ES-I3 (cell line): ENCODE data around the gene CLCC1.
"Not testable (repeated sequence)": the region's sequence is repeated elsewhere in the genome, so short reads cannot be mapped to it uniquely, and the experiment has no call there.

Experiments
- H3K36me3 ChIP-seq: 2 replicates; pipeline ENCODE4 v1.6.1; 2013; ENCODE audit warnings: mild to moderate bottlenecking, low read length, control low read depth, moderate library complexity; ENCODE audit not compliant: insufficient read depth
- H3K4me1 ChIP-seq: 2 replicates; pipeline ENCODE4 v1.6.1; 2013; ENCODE audit warnings: mild to moderate bottlenecking, control low read depth, low read length; ENCODE audit not compliant: insufficient read depth
- H3K9ac ChIP-seq: 2 replicates; pipeline ENCODE4 v1.6.1; 2013; ENCODE audit warnings: low read depth, mild to moderate bottlenecking, low read length, moderate library complexity
- H3K9me3 ChIP-seq: 2 replicates; pipeline ENCODE4 v1.6.1; 2013; ENCODE audit warnings: mild to moderate bottlenecking, low read length, moderate library complexity; ENCODE audit not compliant: control insufficient read depth, insufficient read depth

CLCC1 gene

GRCh38 chr1:108963052-108963686, at the start of gene CLCC1:
TSS of gene CLCC1 (minus strand) at chr1:108963484. CDS start at chr1:108950437, 13,047 bp downstream.
- Histone ChIP-seq H3K4me1 (no peaks in the 10 kb centered on the region), H3K36me3 (no peaks in the 10 kb centered on the region), H3K9me3 (no peaks in the 10 kb centered on the region), H3K9ac (peak within 1 kb of the TSS; percentile 98)

DNA sequence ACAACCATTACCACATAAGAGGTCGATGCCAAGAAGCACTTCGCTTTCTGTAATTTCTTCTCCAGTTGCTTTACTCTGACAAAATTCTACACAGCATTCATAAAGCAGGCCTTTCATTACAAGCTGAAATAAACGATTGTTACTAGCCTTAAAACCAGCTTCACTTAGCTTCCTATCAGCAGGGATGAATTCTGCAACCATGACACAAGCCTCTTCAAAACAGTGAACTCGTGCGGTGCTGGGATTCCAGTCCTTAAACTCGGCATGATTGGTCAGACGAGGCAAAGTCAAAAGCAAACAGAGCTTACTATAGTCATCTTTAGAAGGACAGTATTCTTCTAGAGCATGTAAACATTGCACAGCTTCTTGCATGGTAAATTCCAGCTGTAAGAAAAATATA, 48.1 kb upstream of the CLCC1 start:
- H3K9me3 ChIP-seq, result no peaks in the 10 kb centered on the region
- no peaks in the 10 kb centered on the region for H3K4me1 ChIP-seq
- no peak overlapping the region for H3K9ac ChIP-seq
- H3K36me3 ChIP-seq, result no peaks in the 10 kb centered on the region

- H3K4me1 ChIP-seq, H3K9ac ChIP-seq, H3K36me3 ChIP-seq, H3K9me3 ChIP-seq: not testable (repeated sequence)
These were observed 33.3 kb upstream of the CLCC1 start for GRCh38 chr1:108996622-108997021.

GRCh38 chr1:108983114-108983513, 19.8 kb upstream of the CLCC1 start:
- Histone ChIP-seq H3K4me1 (no peaks in the 10 kb centered on the region), H3K9ac (no peak overlapping the region), H3K36me3 (no peaks in the 10 kb centered on the region), H3K9me3 (no peaks in the 10 kb centered on the region)

DNA sequence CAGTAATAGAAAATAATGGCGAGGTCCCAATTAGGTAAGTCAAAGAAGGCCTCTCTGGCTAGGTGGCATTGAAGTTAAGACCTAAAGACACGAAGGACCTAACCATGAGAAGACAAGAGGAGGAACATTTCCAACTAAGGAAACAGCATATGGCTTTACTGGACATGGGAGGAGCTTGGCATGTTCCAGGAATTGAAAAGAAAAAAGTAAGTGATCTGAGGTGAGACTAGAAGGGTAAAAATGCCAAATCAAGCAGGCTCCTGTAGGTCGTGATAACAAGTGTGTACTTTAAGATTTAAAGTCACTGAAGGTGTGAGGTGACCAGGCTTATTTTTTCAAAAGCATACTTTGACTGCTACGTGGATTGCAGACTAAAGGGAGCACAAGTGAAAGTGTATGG, 13.4 kb upstream of the CLCC1 start:
- H3K9ac ChIP-seq, result no peak overlapping the region
- H3K4me1 ChIP-seq, result no peaks in the 10 kb centered on the region
- H3K36me3 ChIP-seq, result no peaks in the 10 kb centered on the region
- no peaks in the 10 kb centered on the region for H3K9me3 ChIP-seq

DNA sequence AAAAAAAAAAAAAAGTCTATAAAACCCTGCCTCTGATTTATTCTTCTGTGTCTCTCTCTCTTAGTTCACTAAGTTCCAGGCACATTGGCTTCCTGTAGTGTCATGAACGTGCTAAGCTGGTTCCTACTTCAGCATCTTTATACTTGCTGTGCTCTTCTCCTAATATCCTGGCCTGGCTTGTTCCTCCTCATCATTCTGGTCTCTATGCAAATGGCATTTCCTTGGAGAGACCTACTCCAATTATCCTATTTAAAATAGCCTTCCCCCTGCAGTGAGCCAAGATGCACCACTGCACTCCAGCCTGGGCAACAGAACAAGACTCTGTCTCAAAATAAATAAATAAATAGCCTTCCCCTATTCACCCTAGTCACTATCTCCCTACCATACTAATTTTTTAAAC, 9.7 kb upstream of the CLCC1 start:
- H3K9me3 ChIP-seq, result no peaks in the 10 kb centered on the region
- H3K36me3 ChIP-seq, result no peaks in the 10 kb centered on the region
- H3K9ac ChIP-seq, result no peak overlapping the region
- H3K4me1 ChIP-seq, result no peaks in the 10 kb centered on the region

- H3K36me3 ChIP-seq, result no peaks in the 10 kb centered on the region
- no peak overlapping the region for H3K9ac ChIP-seq
- no peaks in the 10 kb centered on the region for H3K4me1 ChIP-seq
- H3K9me3 ChIP-seq, result no peaks in the 10 kb centered on the region
These were observed 6.1 kb upstream of the CLCC1 start for GRCh38 chr1:108969346-108969745.

DNA sequence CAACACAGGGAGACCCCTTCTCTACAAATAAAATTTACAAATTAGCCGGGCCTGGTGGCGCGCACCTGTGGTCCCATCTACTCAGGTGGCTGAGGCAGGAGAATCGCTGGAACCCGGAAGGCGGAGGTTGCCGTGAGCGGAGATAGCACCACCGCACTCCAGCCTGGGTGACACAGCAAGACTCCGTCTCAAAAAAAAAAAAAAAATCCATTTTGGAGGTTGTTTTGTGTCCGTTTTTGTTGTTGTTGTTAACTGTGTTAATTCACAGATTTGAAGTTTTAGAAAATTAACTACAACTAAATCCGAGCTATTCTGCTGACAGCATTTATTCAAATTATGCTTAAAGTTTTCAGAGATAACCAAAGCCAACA, 618 bp downstream of the CLCC1 start:
- Histone ChIP-seq H3K9me3 (no peaks in the 10 kb centered on the region), H3K36me3 (no peaks in the 10 kb centered on the region), H3K4me1 (no peaks in the 10 kb centered on the region), H3K9ac (peak overlapping the region; percentile 98)

DNA sequence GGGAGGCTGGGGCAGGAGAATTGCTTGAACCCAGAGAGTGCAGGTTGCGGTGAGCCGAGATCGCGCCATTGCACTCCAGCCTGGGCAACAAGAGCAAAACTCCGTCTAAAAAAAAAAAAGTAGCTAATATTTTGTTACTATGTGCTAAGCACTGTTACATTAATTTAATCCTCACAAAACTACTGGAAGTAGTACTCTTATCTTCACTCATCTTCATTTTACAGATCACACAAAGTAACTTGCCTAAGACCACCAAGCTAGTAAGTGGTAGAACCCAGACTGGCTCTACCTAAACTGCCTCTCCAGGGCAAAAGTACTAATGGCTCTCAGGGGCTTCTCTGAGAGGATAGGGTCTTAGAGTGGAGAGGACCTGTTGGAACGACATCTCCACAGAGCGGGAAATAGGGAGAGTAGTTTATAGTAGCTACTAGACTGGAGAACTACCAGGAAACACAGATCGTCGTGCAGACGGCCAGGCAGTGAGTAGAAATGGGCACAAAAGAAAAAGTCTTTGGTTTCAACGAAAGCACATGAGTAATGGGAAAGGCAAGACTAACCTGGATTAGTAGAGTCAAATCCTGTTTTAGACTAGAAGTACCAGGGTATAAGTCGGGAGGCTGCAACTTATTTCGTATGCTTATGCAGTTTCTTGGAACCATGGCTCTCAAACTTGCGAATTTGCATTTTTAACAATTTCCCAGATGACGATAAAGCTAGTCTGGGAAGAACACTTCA, 1.4 kb downstream of the CLCC1 start:
- Histone ChIP-seq H3K4me1 (no peaks in the 10 kb centered on the region), H3K9me3 (no peaks in the 10 kb centered on the region), H3K36me3 (no peaks in the 10 kb centered on the region), H3K9ac (peak overlapping the region; percentile 98)

- Histone ChIP-seq H3K36me3 (no peaks in the 10 kb centered on the region), H3K9me3 (no peaks in the 10 kb centered on the region), H3K9ac (no peak overlapping the region), H3K4me1 (no peaks in the 10 kb centered on the region)
These were observed 2.1 kb downstream of the CLCC1 start for GRCh38 chr1:108961198-108961597.

- H3K9me3 ChIP-seq, result no peaks in the 10 kb centered on the region
- no peaks in the 10 kb centered on the region for H3K4me1 ChIP-seq
- H3K36me3 ChIP-seq, result no peaks in the 10 kb centered on the region
- no peak overlapping the region for H3K9ac ChIP-seq
These were observed 2.6 kb downstream of the CLCC1 start for GRCh38 chr1:108960719-108961118.

- H3K36me3 ChIP-seq, result peaks cover 4% of the 10 kb centered on the region; the same call in 1 of the 2 replicates
- no peaks in the 10 kb centered on the region for H3K9me3 ChIP-seq
- H3K9ac ChIP-seq, result no peak overlapping the region
- no peaks in the 10 kb centered on the region for H3K4me1 ChIP-seq
These were observed 5.4 kb downstream of the CLCC1 start for GRCh38 chr1:108957888-108958287.

GRCh38 chr1:108955881-108956280, 7.4 kb downstream of the CLCC1 start:
- H3K9me3 ChIP-seq, result no peaks in the 10 kb centered on the region
- no peaks in the 10 kb centered on the region for H3K4me1 ChIP-seq
- H3K36me3 ChIP-seq, result peaks cover 4% of the 10 kb centered on the region; the same call in 1 of the 2 replicates
- no peak overlapping the region for H3K9ac ChIP-seq

- H3K36me3 ChIP-seq, result peaks cover 4% of the 10 kb centered on the region; the same call in 1 of the 2 replicates
- H3K9ac ChIP-seq, result no peak overlapping the region
- no peaks in the 10 kb centered on the region for H3K4me1 ChIP-seq
- no peaks in the 10 kb centered on the region for H3K9me3 ChIP-seq
These were observed 8.2 kb downstream of the CLCC1 start for GRCh38 chr1:108955111-108955510.

GRCh38 chr1:108953452-108953851, 9.8 kb downstream of the CLCC1 start:
- peaks cover 5% of the 10 kb centered on the region for H3K4me1 ChIP-seq
- no peaks in the 10 kb centered on the region for H3K9me3 ChIP-seq
- peaks cover 4% of the 10 kb centered on the region; the same call in 1 of the 2 replicates for H3K36me3 ChIP-seq
- no peak overlapping the region for H3K9ac ChIP-seq
